ENCODE data around the gene CEP131. TPM values are rescaled to one million over a fixed set of nuclear protein-coding genes. Genes with fewer than 3 reads are reported as not detected.
A peak's percentile ranks its signal among the peaks of the same experiment; 100 is the strongest.

CEP131 gene
- total and polyA plus RNA-seq, 5 donors: 4.6 to 7.4 (median 5.8) TPM

GRCh38 chr17:81143717-81144422 is 78.9 kb downstream of the CEP131 start:
- WGBS: 91% methylated on average over 17 of the region's 17 CpGs
- Histone ChIP-seq H3K27ac (ENCODE audit: low read length) (no peak overlapping the region), H3K4me3 (ENCODE audit: low read length) (no peak overlapping the region), H3K9me3 (ENCODE audit: control insufficient read depth, low read length) (no peaks in the 10 kb centered on the region), H3K27me3 (ENCODE audit: control insufficient read depth, insufficient read depth) (no peaks in the 10 kb centered on the region), H3K4me1 (ENCODE audit: control insufficient read depth, insufficient read depth, low read length) (no peaks in the 10 kb centered on the region)
- DNase-seq: no peak
- no peak for ATAC-seq
- intact Hi-C loops (cut with DNase I): loop anchor here (2.0 to 10.0 kb wide), 3 partner anchors 57 to 101 kb away; no protein-coding TSS in a partner anchor

- intact Hi-C loops (cut with DNase I): loop anchor here (2.0 to 10.0 kb wide), 3 partner anchors 58 to 102 kb away; no protein-coding TSS in a partner anchor
- 76% methylated on average over 11 of the region's 11 CpGs for WGBS
- ATAC-seq (peak in 1 of 2 donors; percentile 9), DNase-seq (no peak)
- H3K27ac ChIP-seq (ENCODE audit: low read length): no peak overlapping the region
- no peak overlapping the region for H3K4me3 ChIP-seq (ENCODE audit: low read length)
- no peaks in the 10 kb centered on the region for H3K4me1 ChIP-seq (ENCODE audit: control insufficient read depth, insufficient read depth, low read length)
- no peaks in the 10 kb centered on the region for H3K9me3 ChIP-seq (ENCODE audit: control insufficient read depth, low read length)
- no peaks in the 10 kb centered on the region for H3K27me3 ChIP-seq (ENCODE audit: control insufficient read depth, insufficient read depth)
Measured at GRCh38 chr17:81143200-81143527, 79.6 kb downstream of the CEP131 start.

- intact Hi-C loops (cut with DNase I): loop anchor here (2.0 to 10.0 kb wide), 3 partner anchors 58 to 102 kb away; no protein-coding TSS in a partner anchor
- peak; percentile 83 to 93 for ATAC-seq
- 37% methylated on average over 25 of the region's 25 CpGs for WGBS
- no peak overlapping the region for H3K27ac ChIP-seq (ENCODE audit: low read length)
- no peak overlapping the region for H3K4me3 ChIP-seq (ENCODE audit: low read length)
- no peaks in the 10 kb centered on the region for H3K9me3 ChIP-seq (ENCODE audit: control insufficient read depth, low read length)
- no peaks in the 10 kb centered on the region for H3K4me1 ChIP-seq (ENCODE audit: control insufficient read depth, insufficient read depth, low read length)
- peak; percentile 78 to 93 (median 91) for DNase-seq
- no peaks in the 10 kb centered on the region for H3K27me3 ChIP-seq (ENCODE audit: control insufficient read depth, insufficient read depth)
Measured at GRCh38 chr17:81142301-81143199, 80.2 kb downstream of the CEP131 start.

GRCh38 chr17:81140695-81141094 is 82.1 kb downstream of the CEP131 start:
- H3K9me3 ChIP-seq (ENCODE audit: control insufficient read depth, low read length): no peaks in the 10 kb centered on the region
- no peaks in the 10 kb centered on the region for H3K4me1 ChIP-seq (ENCODE audit: control insufficient read depth, insufficient read depth, low read length)
- ATAC-seq: no peak
- no peak overlapping the region for H3K4me3 ChIP-seq (ENCODE audit: low read length)
- no peak overlapping the region for H3K27ac ChIP-seq (ENCODE audit: low read length)
- intact Hi-C loops (cut with DNase I): loop anchor here (5.0 to 10.0 kb wide), 2 partner anchors 102 to 104 kb away; no protein-coding TSS in a partner anchor
- WGBS: 93% methylated on average over 37 of the region's 37 CpGs
- no peaks in the 10 kb centered on the region for H3K27me3 ChIP-seq (ENCODE audit: control insufficient read depth, insufficient read depth)
- no peak for DNase-seq

GRCh38 chr17:81140018-81140417 is 82.7 kb downstream of the CEP131 start:
- Histone ChIP-seq H3K27ac (ENCODE audit: low read length) (no peak overlapping the region), H3K27me3 (ENCODE audit: control insufficient read depth, insufficient read depth) (no peaks in the 10 kb centered on the region), H3K4me1 (ENCODE audit: control insufficient read depth, insufficient read depth, low read length) (no peaks in the 10 kb centered on the region), H3K9me3 (ENCODE audit: control insufficient read depth, low read length) (no peaks in the 10 kb centered on the region), H3K4me3 (ENCODE audit: low read length) (no peak overlapping the region)
- no peak for DNase-seq
- 77% methylated on average over 8 of the region's 8 CpGs for WGBS
- no peak for ATAC-seq
- intact Hi-C loops (cut with DNase I): loop anchor here (5.0 to 10.0 kb wide), 2 partner anchors 102 to 105 kb away; no protein-coding TSS in a partner anchor

Other genes starting within 250 kb of the CEP131 start
- 10 to 100 TPM; 18.4 to 22.5 (median 19.7) TPM for gene CHMP6, start 231.1 kb downstream of the CEP131 start, total RNA-seq
- 24.6 TPM for gene CHMP6, start 231.1 kb downstream of the CEP131 start, polyA plus RNA-seq
- 10 to 100 TPM; 20.5 to 39.5 (median 33.8) TPM for gene BAIAP2, start 187.8 kb downstream of the CEP131 start, total RNA-seq
- gene BAIAP2, start 187.8 kb downstream of the CEP131 start, polyA plus RNA-seq: 31.8 TPM
- not detected for gene PVALEF, start 57.5 kb downstream of the CEP131 start, total RNA-seq
- gene PVALEF, start 57.5 kb downstream of the CEP131 start, polyA plus RNA-seq: not detected
- 10 to 100 TPM in 3 of 4 donors, 1 to 10 TPM in 1; 8.6 to 15.4 (median 12.6) TPM for gene AATK, start 56.7 kb downstream of the CEP131 start, total RNA-seq
- gene AATK, start 56.7 kb downstream of the CEP131 start, polyA plus RNA-seq: 10.4 TPM
- gene TEPSIN, start 16.1 kb upstream of the CEP131 start, total RNA-seq: 10 to 100 TPM; 12.5 to 17.7 (median 14.2) TPM
- 12.6 TPM for gene TEPSIN, start 16.1 kb upstream of the CEP131 start, polyA plus RNA-seq
- gene NDUFAF8, start 16.4 kb upstream of the CEP131 start, total RNA-seq: 10 to 100 TPM; 51.5 to 75.4 (median 62.5) TPM
- 55.0 TPM for gene NDUFAF8, start 16.4 kb upstream of the CEP131 start, polyA plus RNA-seq
- 10 to 100 TPM; 50.8 to 63.9 (median 53.5) TPM for gene SLC38A10, start 72.3 kb upstream of the CEP131 start, total RNA-seq
- gene SLC38A10, start 72.3 kb upstream of the CEP131 start, polyA plus RNA-seq: 61.5 TPM
- gene BAHCC1, start 172.5 kb upstream of the CEP131 start, total RNA-seq: 10 to 100 TPM in 2 of 4 donors, 1 to 10 TPM in 2; 8.3 to 12.8 (median 9.4) TPM
- 8.7 TPM for gene BAHCC1, start 172.5 kb upstream of the CEP131 start, polyA plus RNA-seq